WTC11 (cell line): ENCODE results near the gene RPS27. TPM values are rescaled to one million over a fixed set of nuclear protein-coding genes. Genes with fewer than 3 reads are reported as not detected.

Source experiments
- AR ChIP-seq: fragments of 250-450 bp; sonication (Bioruptor Pico); IDR thresholded peaks from 2 replicates; pipeline ENCODE4 v1.9.0; 2021; ENCODE audit warnings: mild to moderate bottlenecking
- ARID4B ChIP-seq: sonication (generic); formaldehyde crosslinking; IDR thresholded peaks from 2 replicates; pipeline ENCODE4 v1.8.0; 2023; ENCODE audit warnings: missing genetic modification reagents, mild to moderate bottlenecking, borderline replicate concordance
- CDX4 ChIP-seq: fragments of 250-450 bp; sonication (Bioruptor Pico); IDR thresholded peaks from 2 replicates; pipeline ENCODE4 v1.9.0; 2021; ENCODE audit warnings: moderate library complexity, mild to moderate bottlenecking, inconsistent platforms, borderline replicate concordance
- CREM ChIP-seq: sonication (generic); formaldehyde crosslinking; IDR thresholded peaks from 2 replicates; pipeline ENCODE4 v1.8.1; 2022; ENCODE audit warnings: mild to moderate bottlenecking, missing genetic modification reagents, moderate library complexity
- GABPB1 ChIP-seq: sonication (generic); formaldehyde crosslinking; IDR thresholded peaks from 2 replicates; pipeline ENCODE4 v1.8.1; 2023; ENCODE audit warnings: mild to moderate bottlenecking, missing genetic modification reagents
- HMGXB4 ChIP-seq: sonication (generic); formaldehyde crosslinking; IDR thresholded peaks from 2 replicates; pipeline ENCODE4 v1.8.1; 2023; ENCODE audit warnings: mild to moderate bottlenecking, moderate library complexity, missing genetic modification reagents
- MXD4 ChIP-seq: fragments of 250-450 bp; sonication (Bioruptor Pico); IDR thresholded peaks from 2 replicates; pipeline ENCODE4 v1.8.0; 2021; ENCODE audit warnings: mild to moderate bottlenecking, moderate library complexity, borderline replicate concordance
- MYBL2 ChIP-seq: sonication (generic); formaldehyde crosslinking; IDR thresholded peaks from 2 replicates; pipeline ENCODE4 v1.8.1; 2023; ENCODE audit warnings: mild to moderate bottlenecking, moderate library complexity, missing genetic modification reagents
- NFATC4 ChIP-seq: fragments of 250-450 bp; sonication (Bioruptor Pico); IDR thresholded peaks from 2 replicates; pipeline ENCODE4 v1.9.0; 2021; ENCODE audit warnings: mild to moderate bottlenecking
- NFE2L1 ChIP-seq: sonication (generic); formaldehyde crosslinking; IDR thresholded peaks from 2 replicates; pipeline ENCODE4 v1.8.1; 2023; ENCODE audit warnings: missing genetic modification reagents
- OVOL2 ChIP-seq: fragments of 250-450 bp; sonication (Bioruptor Pico); IDR thresholded peaks from 2 replicates; pipeline ENCODE4 v1.9.0; 2021; ENCODE audit warnings: mild to moderate bottlenecking, borderline replicate concordance
- PREB ChIP-seq: sonication (generic); formaldehyde crosslinking; IDR thresholded peaks from 2 replicates; pipeline ENCODE4 v1.8.1; 2022; ENCODE audit warnings: mild to moderate bottlenecking, missing genetic modification reagents, moderate library complexity, borderline replicate concordance
- SOX15 ChIP-seq: fragments of 250-450 bp; sonication (Bioruptor Pico); IDR thresholded peaks from 2 replicates; pipeline ENCODE4 v1.9.0; 2021; ENCODE audit warnings: mild to moderate bottlenecking
- TCF7 ChIP-seq: sonication (generic); formaldehyde crosslinking; IDR thresholded peaks from 2 replicates; pipeline ENCODE4 v1.8.0; 2022; ENCODE audit warnings: mild to moderate bottlenecking, low read depth, missing genetic modification reagents, moderate library complexity
- TEAD1 ChIP-seq: sonication (generic); formaldehyde crosslinking; IDR thresholded peaks from 2 replicates; pipeline ENCODE4 v1.8.0; 2022; ENCODE audit warnings: mild to moderate bottlenecking, missing genetic modification reagents
- ZMAT4 ChIP-seq: fragments of 250-450 bp; sonication (Bioruptor Pico); IDR thresholded peaks from 2 replicates; pipeline ENCODE4 v1.9.0; 2021; ENCODE audit warnings: mild to moderate bottlenecking
- ZNF121 ChIP-seq: sonication (generic); formaldehyde crosslinking; IDR thresholded peaks from 2 replicates; pipeline ENCODE4 v1.8.0; 2023; ENCODE audit warnings: missing genetic modification reagents
- ZNF138 ChIP-seq: sonication (generic); formaldehyde crosslinking; conservative IDR thresholded peaks from 2 replicates; pipeline ENCODE4 v1.8.1; 2022; ENCODE audit warnings: mild to moderate bottlenecking, moderate library complexity, missing genetic modification reagents
- ZNF396 ChIP-seq: fragments of 250-450 bp; sonication (Bioruptor Pico); IDR thresholded peaks from 2 replicates; pipeline ENCODE4 v1.8.0; 2021; ENCODE audit warnings: mild to moderate bottlenecking, moderate library complexity, borderline replicate concordance
- ZNF416 ChIP-seq: fragments of 250-450 bp; sonication (Bioruptor Pico); IDR thresholded peaks from 2 replicates; pipeline ENCODE4 v1.9.0; 2021; ENCODE audit warnings: mild to moderate bottlenecking, inconsistent platforms
- ZNF532 ChIP-seq: fragments of 250-450 bp; sonication (Bioruptor Pico); IDR thresholded peaks from 2 replicates; pipeline ENCODE4 v1.9.0; 2021; ENCODE audit warnings: mild to moderate bottlenecking, borderline replicate concordance
- ZNF671 ChIP-seq: fragments of 250-450 bp; sonication (Bioruptor Pico); IDR thresholded peaks from 2 replicates; pipeline ENCODE4 v1.8.0; 2021; ENCODE audit warnings: mild to moderate bottlenecking
- total RNA-seq: library from RNA; stranded (reverse); gene quantifications from 3 replicates; pipeline ENCODE4 v1.2.3, GENCODE V29; 2021

The RPS27 gene
- total RNA-seq, 1 experiment from 2014 or later, result 2,141 TPM

GRCh38 chr1:153963850-153964331 is 26.7 kb upstream of the RPS27 start (continued):
- TF ChIP-seq ZNF532 (CRISPR knock-in tag) (no peak), OVOL2 (no peak), ARID4B (CRISPR knock-in tag) (no peak), AR (CRISPR knock-in tag) (no peak), HMGXB4 (no peak), MYBL2 (no peak), TCF7 (no peak), CDX4 (CRISPR knock-in tag) (no peak), ZNF121 (CRISPR knock-in tag) (no peak), GABPB1 (no peak), MXD4 (CRISPR knock-in tag) (no peak), ZNF416 (CRISPR knock-in tag) (no peak), SOX15 (CRISPR knock-in tag) (no peak), ZMAT4 (0 out of 2 replicates have a peak, but pooled peaks have one; percentile 22), ZNF396 (CRISPR knock-in tag) (no peak), CREM (CRISPR knock-in tag) (peak; percentile 54; the same call in 1 of the 2 replicates), NFATC4 (no peak), TEAD1 (CRISPR knock-in tag) (peak; percentile 83; the same call in 1 of the 2 replicates), NFE2L1 (CRISPR knock-in tag) (no peak), PREB (CRISPR knock-in tag) (no peak), ZNF671 (CRISPR knock-in tag) (no peak), ZNF138 (no peak)
